ENCODE results near the gene MUC6.

The MUC6 gene

GRCh38 chr11:1015064-1015463 is 21.5 kb downstream of the MUC6 start:
- no peak overlapping the region for H3K4me3 ChIP-seq (ENCODE audit: low read depth, low read length)
- TF ChIP-seq, protein P1, sequence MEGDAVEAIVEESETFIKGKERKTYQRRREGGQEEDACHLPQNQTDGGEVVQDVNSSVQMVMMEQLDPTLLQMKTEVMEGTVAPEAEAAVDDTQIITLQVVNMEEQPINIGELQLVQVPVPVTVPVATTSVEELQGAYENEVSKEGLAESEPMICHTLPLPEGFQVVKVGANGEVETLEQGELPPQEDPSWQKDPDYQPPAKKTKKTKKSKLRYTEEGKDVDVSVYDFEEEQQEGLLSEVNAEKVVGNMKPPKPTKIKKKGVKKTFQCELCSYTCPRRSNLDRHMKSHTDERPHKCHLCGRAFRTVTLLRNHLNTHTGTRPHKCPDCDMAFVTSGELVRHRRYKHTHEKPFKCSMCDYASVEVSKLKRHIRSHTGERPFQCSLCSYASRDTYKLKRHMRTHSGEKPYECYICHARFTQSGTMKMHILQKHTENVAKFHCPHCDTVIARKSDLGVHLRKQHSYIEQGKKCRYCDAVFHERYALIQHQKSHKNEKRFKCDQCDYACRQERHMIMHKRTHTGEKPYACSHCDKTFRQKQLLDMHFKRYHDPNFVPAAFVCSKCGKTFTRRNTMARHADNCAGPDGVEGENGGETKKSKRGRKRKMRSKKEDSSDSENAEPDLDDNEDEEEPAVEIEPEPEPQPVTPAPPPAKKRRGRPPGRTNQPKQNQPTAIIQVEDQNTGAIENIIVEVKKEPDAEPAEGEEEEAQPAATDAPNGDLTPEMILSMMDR (IDR thresholded peaks at IDR 0.05; ENCODE audit: insufficient read depth, low read length, missing control alignments) = no peak
- no peak for DNase-seq (ENCODE audit: low read depth, low spot score)
- ChIA-PET CTCF (no interaction called here), POLR2A (no interaction called here)

- TF ChIP-seq, protein P1 (IDR thresholded peaks at IDR 0.05; ENCODE audit: insufficient read depth, low read length, missing control alignments) = no peak
- DNase-seq (ENCODE audit: low read depth, low spot score) = no peak
- H3K4me3 ChIP-seq (ENCODE audit: low read depth, low read length) = no peak overlapping the region
- ChIA-PET POLR2A (no interaction called here), CTCF (no interaction called here)
Measured at GRCh38 chr11:1014276-1014675, 22.2 kb downstream of the MUC6 start.

DNA sequence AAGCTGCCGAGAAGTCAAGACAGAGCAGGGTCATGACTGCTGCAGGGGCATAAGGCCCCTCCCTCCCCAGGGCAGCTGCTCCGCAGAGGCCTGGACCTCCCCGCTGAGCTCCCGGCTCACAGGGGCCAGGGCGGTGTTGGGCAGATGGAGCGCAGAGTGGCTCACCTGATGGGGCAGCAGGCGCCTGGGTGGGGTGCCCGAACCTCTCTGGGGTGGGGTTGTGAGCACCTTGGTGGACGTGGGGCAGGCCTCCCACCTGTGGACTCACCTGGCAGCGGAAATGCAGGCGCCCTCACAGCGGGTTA is 22.9 kb downstream of the MUC6 start:
- POLR2A ChIA-PET = no interaction called here
- CTCF ChIA-PET = interaction anchor here (1.0 kb wide), 1 partner anchor 88 kb away, joined by 3 read pairs; the partner anchor contains the start of gene AP2A2
- TF ChIP-seq, protein P1 (IDR thresholded peaks at IDR 0.05; ENCODE audit: insufficient read depth, low read length, missing control alignments) = no peak
- H3K4me3 ChIP-seq (ENCODE audit: low read depth, low read length) = no peak overlapping the region
- no peak for DNase-seq (ENCODE audit: low read depth, low spot score)

DNA sequence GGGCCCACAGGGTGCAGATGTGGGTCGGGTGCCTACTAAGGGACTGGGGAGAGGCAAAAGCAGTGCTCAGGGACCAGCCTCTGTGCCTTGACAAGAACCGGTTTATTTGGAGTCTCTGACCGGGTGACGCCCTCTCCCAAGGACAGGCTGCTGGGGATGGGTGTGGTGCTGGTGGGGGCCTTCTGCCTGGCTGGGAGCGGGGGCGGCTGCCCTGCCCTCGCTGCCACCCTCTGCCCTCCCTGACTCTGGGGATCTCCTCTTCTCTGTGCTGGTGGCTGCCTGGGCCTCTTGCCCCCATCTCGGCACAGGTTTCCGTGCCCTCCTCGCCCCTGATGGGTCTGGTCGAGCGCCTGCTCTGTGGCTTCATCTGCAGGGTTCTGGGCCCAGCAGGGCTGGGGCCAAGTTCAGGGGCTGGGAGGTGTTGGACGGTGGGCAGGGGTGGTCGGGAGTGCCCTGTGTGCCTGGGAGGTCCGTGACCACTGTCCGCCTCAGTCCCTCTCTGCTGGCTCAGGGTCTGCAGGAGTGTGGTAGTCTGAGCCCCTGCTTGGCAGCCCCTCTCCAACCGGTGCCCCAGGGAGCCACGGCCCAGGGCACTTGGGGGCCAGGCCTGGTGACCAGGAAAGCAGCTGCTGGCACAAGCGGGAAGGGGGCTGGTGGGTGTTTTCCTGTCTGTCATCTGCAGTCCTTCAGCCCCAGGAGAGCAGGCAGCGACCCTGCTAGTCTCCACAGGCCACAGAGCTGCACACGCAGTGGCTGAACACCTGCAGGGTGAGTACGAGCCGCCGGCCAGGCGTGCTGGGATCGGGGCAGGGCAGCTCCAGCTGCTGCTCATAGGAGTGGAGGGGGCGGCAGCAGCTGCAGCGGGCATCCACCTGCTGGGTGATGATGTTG is 23.5 kb downstream of the MUC6 start:
- no peak overlapping the region for H3K4me3 ChIP-seq (ENCODE audit: low read depth, low read length)
- no peak for DNase-seq (ENCODE audit: low read depth, low spot score)
- ChIA-PET CTCF (interaction anchor here (1.0 kb wide), 1 partner anchor 87 kb away, joined by 3 read pairs; the partner anchor contains the start of gene AP2A2), POLR2A (no interaction called here)
- TF ChIP-seq, protein P1 (IDR thresholded peaks at IDR 0.05; ENCODE audit: insufficient read depth, low read length, missing control alignments) = no peak

DNA sequence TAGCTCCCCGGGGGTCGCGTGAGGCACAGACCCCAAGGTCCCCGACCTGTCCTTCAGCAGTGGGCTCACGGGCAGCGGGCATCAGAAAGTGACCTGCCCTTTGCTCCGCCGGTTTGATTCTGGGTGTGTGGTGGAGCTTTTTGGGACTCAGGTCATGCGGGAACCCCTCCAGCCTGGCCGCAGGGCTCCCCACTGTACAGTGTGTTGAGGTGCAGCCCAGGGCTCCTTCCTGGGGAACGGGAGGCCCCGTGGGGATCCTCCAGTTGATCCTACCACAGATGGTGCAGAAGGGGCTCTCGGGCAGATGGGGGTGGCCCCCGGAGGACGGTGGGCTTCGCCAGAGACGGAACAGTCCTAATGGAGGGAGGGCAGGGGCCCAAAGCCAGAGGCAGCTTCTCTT is 24.2 kb downstream of the MUC6 start:
- ChIA-PET CTCF (no interaction called here), POLR2A (no interaction called here)
- no peak overlapping the region for H3K4me3 ChIP-seq (ENCODE audit: low read depth, low read length)
- TF ChIP-seq, protein P1 (IDR thresholded peaks at IDR 0.05; ENCODE audit: insufficient read depth, low read length, missing control alignments) = no peak
- DNase-seq (ENCODE audit: low read depth, low spot score) = no peak

- H3K4me3 ChIP-seq (ENCODE audit: low read depth, low read length) = no peak overlapping the region
- CTCF ChIA-PET = no interaction called here
- POLR2A ChIA-PET = no interaction called here
- no peak for DNase-seq (ENCODE audit: low read depth, low spot score)
- TF ChIP-seq, protein P1 (IDR thresholded peaks at IDR 0.05; ENCODE audit: insufficient read depth, low read length, missing control alignments) = no peak
Measured at GRCh38 chr11:1011320-1011698, 25.2 kb downstream of the MUC6 start.

All from AG04449 (cell line).